Breast epithelium (tissue), 3 donors: ENCODE data around the gene FMN1.

Experiments used
- POLR2AphosphoS5 ChIP-seq, 3 donors: sonication (generic); formaldehyde crosslinking; IDR thresholded peaks; one replicate each; pipeline ENCODE4 v1.6.1; 2017; ENCODE audit warnings: antibody characterized with exemption in 3 of 3
- TF ChIP-seq, protein P1 (sequence below), 3 donors: fragments of 450-650 bp; IDR thresholded peaks; one replicate each; pipeline ENCODE4 v1.5.1; 2016 to 2017; ENCODE audit warnings: antibody characterized with exemption in 3 of 3, mild to moderate bottlenecking in 3 of 3, moderate library complexity in 3 of 3

DNA sequence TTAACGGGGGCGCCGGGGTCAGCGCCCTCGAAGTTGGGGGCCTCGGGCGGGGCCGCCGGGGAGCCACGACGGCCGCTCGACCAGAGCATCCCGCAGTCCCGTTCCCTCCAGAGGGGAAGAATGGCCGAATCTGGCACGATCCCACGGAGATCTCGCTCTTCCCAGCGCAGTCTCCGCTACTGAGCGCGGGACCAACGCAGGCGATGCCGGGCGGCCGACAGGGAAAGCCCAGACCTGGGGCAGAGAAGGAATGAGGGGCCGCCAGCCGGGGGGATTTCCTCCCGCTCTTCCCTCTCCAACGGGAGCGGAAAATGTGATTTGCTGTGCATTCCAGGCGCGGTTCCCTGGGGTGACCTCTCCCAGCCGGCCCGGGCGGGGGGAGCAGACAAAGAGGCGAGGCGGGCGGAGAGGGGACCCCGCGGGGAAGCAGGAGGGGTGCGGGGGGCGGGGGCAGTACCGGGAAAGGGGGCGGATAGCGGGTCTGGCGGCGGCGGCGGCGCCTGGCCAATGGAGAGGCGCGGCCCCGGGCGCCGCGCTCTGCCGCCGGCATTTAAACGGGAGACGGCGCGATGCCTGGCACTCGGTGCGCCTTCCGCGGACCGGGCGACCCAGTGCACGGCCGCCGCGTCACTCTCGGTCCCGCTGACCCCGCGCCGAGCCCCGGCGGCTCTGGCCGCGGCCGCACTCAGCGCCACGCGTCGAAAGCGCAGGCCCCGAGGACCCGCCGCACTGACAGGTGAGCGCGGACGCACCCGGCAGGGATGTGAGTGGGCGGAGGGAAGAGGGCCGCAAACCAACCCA lies 476.9 kb downstream of the FMN1 start, which contains the start of gene GREM1:
- TF ChIP-seq, protein P1, sequence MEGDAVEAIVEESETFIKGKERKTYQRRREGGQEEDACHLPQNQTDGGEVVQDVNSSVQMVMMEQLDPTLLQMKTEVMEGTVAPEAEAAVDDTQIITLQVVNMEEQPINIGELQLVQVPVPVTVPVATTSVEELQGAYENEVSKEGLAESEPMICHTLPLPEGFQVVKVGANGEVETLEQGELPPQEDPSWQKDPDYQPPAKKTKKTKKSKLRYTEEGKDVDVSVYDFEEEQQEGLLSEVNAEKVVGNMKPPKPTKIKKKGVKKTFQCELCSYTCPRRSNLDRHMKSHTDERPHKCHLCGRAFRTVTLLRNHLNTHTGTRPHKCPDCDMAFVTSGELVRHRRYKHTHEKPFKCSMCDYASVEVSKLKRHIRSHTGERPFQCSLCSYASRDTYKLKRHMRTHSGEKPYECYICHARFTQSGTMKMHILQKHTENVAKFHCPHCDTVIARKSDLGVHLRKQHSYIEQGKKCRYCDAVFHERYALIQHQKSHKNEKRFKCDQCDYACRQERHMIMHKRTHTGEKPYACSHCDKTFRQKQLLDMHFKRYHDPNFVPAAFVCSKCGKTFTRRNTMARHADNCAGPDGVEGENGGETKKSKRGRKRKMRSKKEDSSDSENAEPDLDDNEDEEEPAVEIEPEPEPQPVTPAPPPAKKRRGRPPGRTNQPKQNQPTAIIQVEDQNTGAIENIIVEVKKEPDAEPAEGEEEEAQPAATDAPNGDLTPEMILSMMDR (IDR thresholded peaks at IDR 0.05), result no peak
- TF ChIP-seq POLR2AphosphoS5 (IDR thresholded peaks at IDR 0.05), result no peak
